GM21526 (cell line): ENCODE data around the gene GP1BA.

ENCODE experiments used
- ATAC-seq: cut with Tn5 transposase; IDR thresholded peaks from one replicate; pipeline ENCODE4 v1.9.1; 2021; ENCODE audit warnings: moderate library complexity; ENCODE audit not compliant: unreplicated experiment, low FRiP score

The GP1BA gene

GRCh38 chr17:4971826-4972225 is 39.7 kb downstream of the GP1BA start:
- no peak for ATAC-seq

GRCh38 chr17:4972322-4972721 is 40.2 kb downstream of the GP1BA start:
- ATAC-seq = no peak

GRCh38 chr17:4972752-4973151 is 40.7 kb downstream of the GP1BA start:
- ATAC-seq = no peak

- no peak for ATAC-seq
Observed at GRCh38 chr17:4973256-4974114, 41.4 kb downstream of the GP1BA start.

- no peak for ATAC-seq
Observed at GRCh38 chr17:4974115-4974670, 42.1 kb downstream of the GP1BA start.

GRCh38 chr17:4978726-4979125 is 46.6 kb downstream of the GP1BA start:
- no peak for ATAC-seq

- no peak for ATAC-seq
Observed at GRCh38 chr17:4980644-4981216, 48.7 kb downstream of the GP1BA start.

- ATAC-seq = no peak
Observed at GRCh38 chr17:4982305-4982704, 50.2 kb downstream of the GP1BA start.
